DND-41 (cell line): ENCODE measurements around the gene PCGF2.
"Not testable (repeated sequence)": the region's sequence is repeated elsewhere in the genome, so short reads cannot be mapped to it uniquely, and the experiment has no call there.

Experiments used
- ATAC-seq: fragments of 200-7000 bp; cut with Tn5 transposase; 3 replicates; pipeline ENCODE4 v1.9.1; 2021; ENCODE audit warnings: low read depth; ENCODE audit not compliant: insufficient read depth
- DNase-seq: peaks from one replicate; pipeline ENCODE4 v3.0.0-alpha.2; 2020
- H2AFZ ChIP-seq: 2 replicates; pipeline ENCODE4 v1.6.0; 2012; ENCODE audit warnings: low read depth, low read length
- H3K27ac ChIP-seq: 2 replicates; pipeline ENCODE4 v1.5.1; 2012; ENCODE audit warnings: low read length, inconsistent platforms
- H3K27me3 ChIP-seq: fragments of 200-600 bp; sonication (generic); 2 replicates; pipeline ENCODE4 v1.6.0; 2012; ENCODE audit warnings: low read length, mild to moderate bottlenecking, inconsistent platforms; ENCODE audit not compliant: insufficient read depth, poor library complexity
- H3K36me3 ChIP-seq: 2 replicates; pipeline ENCODE4 v1.5.1; 2012; ENCODE audit warnings: low read length, inconsistent platforms; ENCODE audit not compliant: insufficient read depth
- H3K4me1 ChIP-seq: 2 replicates; pipeline ENCODE4 v1.5.1; 2012; ENCODE audit warnings: mild to moderate bottlenecking, low read length; ENCODE audit not compliant: insufficient read depth
- H3K4me2 ChIP-seq: 2 replicates; pipeline ENCODE4 v1.6.0; 2012; ENCODE audit warnings: mild to moderate bottlenecking, moderate library complexity, low read length, inconsistent platforms; ENCODE audit not compliant: insufficient read depth
- H3K4me3 ChIP-seq, 2 experiments: fragments of 200-600 bp in 1 of 2; shearing (Covaris generic) in 1 of 2; 2 replicates each; pipeline ENCODE4 v1.5.1; 2012 to 2016; ENCODE audit warnings: inconsistent platforms in 2 of 2, low read length in 2 of 2, mild to moderate bottlenecking in 2 of 2, low read depth in 1 of 2, moderate library complexity in 1 of 2
- H3K79me2 ChIP-seq: 2 replicates; pipeline ENCODE4 v1.6.0; 2012; ENCODE audit warnings: low read length, inconsistent platforms; ENCODE audit not compliant: insufficient read depth
- H3K9ac ChIP-seq: 2 replicates; pipeline ENCODE4 v1.6.0; 2012; ENCODE audit warnings: low read depth, mild to moderate bottlenecking, inconsistent platforms, low read length, moderate library complexity
- H3K9me3 ChIP-seq: 2 replicates; pipeline ENCODE4 v1.5.1; 2012; ENCODE audit warnings: low read length, moderate library complexity, mild to moderate bottlenecking, inconsistent platforms; ENCODE audit not compliant: insufficient read depth, severe bottlenecking
- H4K20me1 ChIP-seq: 2 replicates; pipeline ENCODE4 v1.6.0; 2012; ENCODE audit warnings: low read length; ENCODE audit not compliant: insufficient read depth
- CTCF ChIP-seq: IDR thresholded peaks from 2 replicates; pipeline ENCODE4 v1.5.1; 2012; ENCODE audit warnings: borderline replicate concordance, low read length, moderate library complexity, mild to moderate bottlenecking; ENCODE audit not compliant: poor library complexity, severe bottlenecking; ENCODE audit errors: extremely low read depth
- EZH2 ChIP-seq: IDR thresholded peaks from 3 replicates; pipeline ENCODE4 v1.6.1; 2012; ENCODE audit warnings: borderline replicate concordance, low read depth, mild to moderate bottlenecking, moderate library complexity, low read length, inconsistent platforms; ENCODE audit not compliant: severe bottlenecking

Gene PCGF2

GRCh38 chr17:38796451-38797157, 48.5 kb upstream of the PCGF2 start:
- Histone ChIP-seq H3K9ac (peak overlapping the region; percentile 87), H4K20me1 (peaks cover 50% of the 10 kb centered on the region), H3K4me1 (peaks cover 40% of the 10 kb centered on the region), H3K27ac (0 out of 2 replicates have a peak overlapping the region, but pooled peaks have one; percentile 80), H3K9me3 (no peaks in the 10 kb centered on the region), H3K4me2 (peak overlapping the region; percentile 86), H2AFZ (no peak overlapping the region), H3K4me3 (0 out of 4 replicates have a peak overlapping the region, but pooled peaks of 1 of the 2 experiments have one; percentile 1), H3K27me3 (no peaks in the 10 kb centered on the region), H3K36me3 (peaks cover 57% of the 10 kb centered on the region), H3K79me2 (peaks cover 73% of the 10 kb centered on the region)
- no peak for DNase-seq
- TF ChIP-seq CTCF = no peak
- no peak for TF ChIP-seq EZH2
- ATAC-seq = no peak

- Histone ChIP-seq H3K27ac (no peak overlapping the region), H3K36me3 (peaks cover 57% of the 10 kb centered on the region), H2AFZ (no peak overlapping the region), H3K4me3 (no peak overlapping the region), H3K9ac (no peak overlapping the region), H4K20me1 (peaks cover 65% of the 10 kb centered on the region), H3K9me3 (no peaks in the 10 kb centered on the region), H3K4me1 (peaks cover 33% of the 10 kb centered on the region), H3K27me3 (no peaks in the 10 kb centered on the region), H3K79me2 (peaks cover 93% of the 10 kb centered on the region), H3K4me2 (no peak overlapping the region)
- ATAC-seq = no peak
- no peak for DNase-seq
- TF ChIP-seq CTCF = no peak
- no peak for TF ChIP-seq EZH2
These were observed 46.1 kb upstream of the PCGF2 start for GRCh38 chr17:38794221-38794620.

GRCh38 chr17:38791162-38791561, 43.0 kb upstream of the PCGF2 start:
- TF ChIP-seq EZH2 = no peak
- no peak for TF ChIP-seq CTCF
- Histone ChIP-seq H2AFZ (no peak overlapping the region), H3K36me3 (peaks cover 52% of the 10 kb centered on the region), H3K4me2 (no peak overlapping the region), H3K27me3 (no peaks in the 10 kb centered on the region), H3K9me3 (no peaks in the 10 kb centered on the region), H3K4me3 (no peak overlapping the region), H3K9ac (no peak overlapping the region), H3K79me2 (peaks cover 82% of the 10 kb centered on the region), H3K27ac (no peak overlapping the region), H3K4me1 (0 out of 2 replicates have a peak, but pooled peaks cover 5% of the 10 kb centered on the region), H4K20me1 (peaks cover 50% of the 10 kb centered on the region)
- no peak for ATAC-seq
- DNase-seq = no peak

GRCh38 chr17:38790148-38790707, 42.1 kb upstream of the PCGF2 start:
- H3K9ac ChIP-seq, ATAC-seq, DNase-seq, H2AFZ ChIP-seq, H3K27me3 ChIP-seq, H3K4me1 ChIP-seq, H3K4me2 ChIP-seq, H3K27ac ChIP-seq, H3K9me3 ChIP-seq, H3K4me3 ChIP-seq: not testable (repeated sequence)
- Histone ChIP-seq H3K79me2 (peaks cover 73% of the 10 kb centered on the region), H3K36me3 (peaks cover 54% of the 10 kb centered on the region), H4K20me1 (peaks cover 45% of the 10 kb centered on the region)
